Cerebellar cortex (tissue), 1 donor: Measurements from ENCODE around the gene SNRPB.
A peak's percentile ranks its signal among the peaks of the same experiment; 100 is the strongest.
"Not testable (repeated sequence)": the region's sequence is repeated elsewhere in the genome, so short reads cannot be mapped to it uniquely, and the experiment has no call there.

Source experiments
- DNase-seq: peaks from one replicate; pipeline ENCODE4 v3.0.0-alpha.2; 2015; ENCODE audit warnings: low spot score

Gene SNRPB

GRCh38 chr20:2470423-2471193 lies at the start of gene SNRPB:
TSS of gene SNRPB (minus strand) at chr20:2470789. CDS start at chr20:2470690, 99 bp downstream.
- DNase-seq, result peak; percentile 99

- no peak for DNase-seq
These were observed 48.7 kb upstream of the SNRPB start for GRCh38 chr20:2519115-2519809.

GRCh38 chr20:2518558-2518957 lies 48.0 kb upstream of the SNRPB start:
- no peak for DNase-seq

- DNase-seq, result no peak
These were observed 47.5 kb upstream of the SNRPB start for GRCh38 chr20:2518096-2518495.

GRCh38 chr20:2516399-2516798 lies 45.8 kb upstream of the SNRPB start:
- DNase-seq, result no peak

- DNase-seq, result no peak
These were observed 44.6 kb upstream of the SNRPB start for GRCh38 chr20:2515203-2515602.

- no peak for DNase-seq
These were observed 39.2 kb upstream of the SNRPB start for GRCh38 chr20:2509794-2510193.

GRCh38 chr20:2509468-2509781 lies 38.8 kb upstream of the SNRPB start:
- no peak for DNase-seq

- peak; percentile 92 for DNase-seq
These were observed 38.3 kb upstream of the SNRPB start, which contains the start of gene ZNF343 for GRCh38 chr20:2508631-2509467. TSS of gene ZNF343 (minus strand) at chr20:2508915. CDS start at chr20:2493895, 15,020 bp downstream.

GRCh38 chr20:2507875-2508630 lies 37.5 kb upstream of the SNRPB start:
- no peak for DNase-seq

- DNase-seq, result no peak
These were observed 36.9 kb upstream of the SNRPB start for GRCh38 chr20:2507464-2507863.

GRCh38 chr20:2506426-2506825 lies 35.8 kb upstream of the SNRPB start:
- not testable (repeated sequence) for DNase-seq

GRCh38 chr20:2504803-2505202 lies 34.2 kb upstream of the SNRPB start:
- DNase-seq, result not testable (repeated sequence)

- DNase-seq, result not testable (repeated sequence)
These were observed 32.3 kb upstream of the SNRPB start for GRCh38 chr20:2502808-2503384.

GRCh38 chr20:2485661-2486060 lies 15.1 kb upstream of the SNRPB start:
- DNase-seq, result no peak

- no peak for DNase-seq
These were observed 14.5 kb upstream of the SNRPB start for GRCh38 chr20:2485080-2485479.

GRCh38 chr20:2483504-2483903 lies 12.9 kb upstream of the SNRPB start:
- DNase-seq, result no peak

GRCh38 chr20:2480381-2480780 lies 9.8 kb upstream of the SNRPB start:
- no peak for DNase-seq

GRCh38 chr20:2476742-2477615 lies 6.4 kb upstream of the SNRPB start:
- no peak for DNase-seq
